ENCODE data around the gene AGT.

- TF ChIP-seq, protein P1, sequence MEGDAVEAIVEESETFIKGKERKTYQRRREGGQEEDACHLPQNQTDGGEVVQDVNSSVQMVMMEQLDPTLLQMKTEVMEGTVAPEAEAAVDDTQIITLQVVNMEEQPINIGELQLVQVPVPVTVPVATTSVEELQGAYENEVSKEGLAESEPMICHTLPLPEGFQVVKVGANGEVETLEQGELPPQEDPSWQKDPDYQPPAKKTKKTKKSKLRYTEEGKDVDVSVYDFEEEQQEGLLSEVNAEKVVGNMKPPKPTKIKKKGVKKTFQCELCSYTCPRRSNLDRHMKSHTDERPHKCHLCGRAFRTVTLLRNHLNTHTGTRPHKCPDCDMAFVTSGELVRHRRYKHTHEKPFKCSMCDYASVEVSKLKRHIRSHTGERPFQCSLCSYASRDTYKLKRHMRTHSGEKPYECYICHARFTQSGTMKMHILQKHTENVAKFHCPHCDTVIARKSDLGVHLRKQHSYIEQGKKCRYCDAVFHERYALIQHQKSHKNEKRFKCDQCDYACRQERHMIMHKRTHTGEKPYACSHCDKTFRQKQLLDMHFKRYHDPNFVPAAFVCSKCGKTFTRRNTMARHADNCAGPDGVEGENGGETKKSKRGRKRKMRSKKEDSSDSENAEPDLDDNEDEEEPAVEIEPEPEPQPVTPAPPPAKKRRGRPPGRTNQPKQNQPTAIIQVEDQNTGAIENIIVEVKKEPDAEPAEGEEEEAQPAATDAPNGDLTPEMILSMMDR (conservative IDR thresholded peaks at IDR 0.05 in 1 of 2, IDR thresholded peaks at IDR 0.05 in 1 of 2; ENCODE audit: extremely low read depth in 1 of 2, insufficient read depth in 1 of 2, low read depth in 1 of 2, low read length in 2 of 2): no peak
- no peak for TF ChIP-seq EZH2 (IDR thresholded peaks at IDR 0.05; ENCODE audit: borderline replicate concordance, low read length)
Observed at GRCh38 chr1:230684146-230684545, 29.8 kb downstream of the AGT start.
